SK-N-MC (cell line): ENCODE data around the gene RPGR.

Experiments
- EZH2 ChIP-seq: fragments of 200-600 bp; sonication (generic); IDR thresholded peaks from one replicate; pipeline ENCODE4 v1.6.1; 2017; ENCODE audit warnings: antibody characterized with exemption
- FOXP2 ChIP-seq: optimal IDR thresholded peaks from 2 replicates; pipeline ENCODE3; 2011; ENCODE audit warnings: mild to moderate bottlenecking, moderate library complexity; ENCODE audit not compliant: insufficient read depth; ENCODE audit errors: extremely low read length, control extremely low read depth
- POLR2AphosphoS5 ChIP-seq: IDR thresholded peaks from 2 replicates; pipeline ENCODE4 v1.6.1; 2012; ENCODE audit warnings: mild to moderate bottlenecking, low read depth, low read length, borderline replicate concordance

GRCh38 chrX:38268011-38268410, 59.3 kb downstream of the RPGR start:
- no peak for TF ChIP-seq EZH2
- TF ChIP-seq POLR2AphosphoS5, result no peak
- TF ChIP-seq FOXP2, result no peak
